Measurements from ENCODE around the gene ADGRV1. TPM values are rescaled to one million over a fixed set of nuclear protein-coding genes. Genes with fewer than 3 reads are reported as not detected.

The ADGRV1 gene
- total and polyA plus RNA-seq, 9 of the 15 experiments (the other 6 are each of a cell fraction or from before 2014, with no cell fraction given): 21.7 to 156 (median 58.2) TPM

- peak; percentile 95 for TF ChIP-seq BCOR (IDR thresholded peaks at IDR 0.05)
- TF ChIP-seq HBP1 (CRISPR knock-in tag; IDR thresholded peaks at IDR 0.05): peak; percentile 93
- peak; percentile 98; the same call in 1 of the 2 replicates for TF ChIP-seq ESRRA (IDR thresholded peaks at IDR 0.05; ENCODE audit: borderline replicate concordance, low read depth)
- 0 out of 2 replicates have a peak, but pooled peaks have one; percentile 66 for TF ChIP-seq NFXL1 (CRISPR knock-in tag; IDR thresholded peaks at IDR 0.05)
- TF ChIP-seq RBM34 (IDR thresholded peaks at IDR 0.05; ENCODE audit: borderline replicate concordance, insufficient read depth, low read length): no peak
- TF ChIP-seq ESRRB (CRISPR knock-in tag; IDR thresholded peaks at IDR 0.05; ENCODE audit: borderline replicate concordance): no peak
- TF ChIP-seq, protein P1, sequence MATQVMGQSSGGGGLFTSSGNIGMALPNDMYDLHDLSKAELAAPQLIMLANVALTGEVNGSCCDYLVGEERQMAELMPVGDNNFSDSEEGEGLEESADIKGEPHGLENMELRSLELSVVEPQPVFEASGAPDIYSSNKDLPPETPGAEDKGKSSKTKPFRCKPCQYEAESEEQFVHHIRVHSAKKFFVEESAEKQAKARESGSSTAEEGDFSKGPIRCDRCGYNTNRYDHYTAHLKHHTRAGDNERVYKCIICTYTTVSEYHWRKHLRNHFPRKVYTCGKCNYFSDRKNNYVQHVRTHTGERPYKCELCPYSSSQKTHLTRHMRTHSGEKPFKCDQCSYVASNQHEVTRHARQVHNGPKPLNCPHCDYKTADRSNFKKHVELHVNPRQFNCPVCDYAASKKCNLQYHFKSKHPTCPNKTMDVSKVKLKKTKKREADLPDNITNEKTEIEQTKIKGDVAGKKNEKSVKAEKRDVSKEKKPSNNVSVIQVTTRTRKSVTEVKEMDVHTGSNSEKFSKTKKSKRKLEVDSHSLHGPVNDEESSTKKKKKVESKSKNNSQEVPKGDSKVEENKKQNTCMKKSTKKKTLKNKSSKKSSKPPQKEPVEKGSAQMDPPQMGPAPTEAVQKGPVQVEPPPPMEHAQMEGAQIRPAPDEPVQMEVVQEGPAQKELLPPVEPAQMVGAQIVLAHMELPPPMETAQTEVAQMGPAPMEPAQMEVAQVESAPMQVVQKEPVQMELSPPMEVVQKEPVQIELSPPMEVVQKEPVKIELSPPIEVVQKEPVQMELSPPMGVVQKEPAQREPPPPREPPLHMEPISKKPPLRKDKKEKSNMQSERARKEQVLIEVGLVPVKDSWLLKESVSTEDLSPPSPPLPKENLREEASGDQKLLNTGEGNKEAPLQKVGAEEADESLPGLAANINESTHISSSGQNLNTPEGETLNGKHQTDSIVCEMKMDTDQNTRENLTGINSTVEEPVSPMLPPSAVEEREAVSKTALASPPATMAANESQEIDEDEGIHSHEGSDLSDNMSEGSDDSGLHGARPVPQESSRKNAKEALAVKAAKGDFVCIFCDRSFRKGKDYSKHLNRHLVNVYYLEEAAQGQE (IDR thresholded peaks at IDR 0.05; ENCODE audit: borderline replicate concordance): peak; percentile 47; the same call in 1 of the 2 replicates
- TF ChIP-seq, protein P1 (CRISPR knock-in tag; IDR thresholded peaks at IDR 0.05; ENCODE audit: low read depth): no peak
- TF ChIP-seq SFPQ (IDR thresholded peaks at IDR 0.05; ENCODE audit: low read depth, low read length): no peak
- peak; percentile 84 for TF ChIP-seq ATF7 (IDR thresholded peaks at IDR 0.05)
- peak; percentile 17; the same call in 1 of the 2 replicates for TF ChIP-seq RFX1 (IDR thresholded peaks at IDR 0.05)
- TF ChIP-seq ZBTB7A (IDR thresholded peaks at IDR 0.05; ENCODE audit: borderline replicate concordance, control insufficient read depth, low read depth, low read length): no peak
- TF ChIP-seq NEUROD1 (IDR thresholded peaks at IDR 0.05; ENCODE audit: borderline replicate concordance, low read depth, low read length, partially characterized antibody): peak; percentile 68
- no peak for TF ChIP-seq ZNF12 (CRISPR knock-in tag; IDR thresholded peaks at IDR 0.05)
- TF ChIP-seq ZNF586 (CRISPR knock-in tag; conservative IDR thresholded peaks at IDR 0.05): no peak
- TF ChIP-seq ZNF644 (tag; IDR thresholded peaks at IDR 0.05; ENCODE audit: low read depth): peak; percentile 96
- TF ChIP-seq, protein P2, sequence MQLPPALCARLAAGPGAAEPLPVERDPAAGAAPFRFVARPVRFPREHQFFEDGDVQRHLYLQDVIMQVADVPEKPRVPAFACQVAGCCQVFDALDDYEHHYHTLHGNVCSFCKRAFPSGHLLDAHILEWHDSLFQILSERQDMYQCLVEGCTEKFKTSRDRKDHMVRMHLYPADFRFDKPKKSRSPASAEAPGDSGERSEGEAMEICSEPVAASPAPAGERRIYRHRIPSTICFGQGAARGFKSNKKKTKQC (CRISPR knock-in tag; IDR thresholded peaks at IDR 0.05): no peak
Measured at GRCh38 chr5:90983148-90983547, 424.6 kb downstream of the ADGRV1 start (continued).

Measured in K562 (cell line).